Stomach (tissue), 4 donors: ENCODE results near the gene PEDS1.

Experiments used
- CTCF ChIP-seq, 7 experiments: fragments of 450-650 bp in 4 of 7; fragments of 200-600 bp in 3 of 7; sonication (generic) in 3 of 7; IDR thresholded peaks; one replicate each; pipeline ENCODE4 v1.5.1; 2016 to 2019; ENCODE audit warnings: antibody characterized with exemption in 7 of 7, control low read depth in 2 of 7, mild to moderate bottlenecking in 1 of 7
- POLR2A ChIP-seq, 4 donors: fragments of 450-650 bp; IDR thresholded peaks; one replicate each; pipeline ENCODE4 v1.6.1; 2016; ENCODE audit warnings: antibody characterized with exemption in 4 of 4, control low read depth in 2 of 4, mild to moderate bottlenecking in 1 of 4, moderate library complexity in 1 of 4

- TF ChIP-seq CTCF (IDR thresholded peaks at IDR 0.05) (no peak), POLR2A (IDR thresholded peaks at IDR 0.05) (no peak)
Observed at GRCh38 chr20:50187403-50188051, 34.0 kb upstream of the PEDS1 start.
